Fibroblast of skin of scalp (primary cell): Measurements from ENCODE around the gene DNAAF1. TPM values are rescaled to one million over a fixed set of nuclear protein-coding genes. Genes with fewer than 3 reads are reported as not detected.
A peak's percentile ranks its signal among the peaks of the same experiment; 100 is the strongest.
"Not testable (repeated sequence)": the region's sequence is repeated elsewhere in the genome, so short reads cannot be mapped to it uniquely, and the experiment has no call there.

Source experiments
- DNase-seq: peaks from one replicate; pipeline ENCODE4 v3.0.0-alpha.2; 2013
- polyA plus RNA-seq, 2 experiments: library from polyadenylated mRNA; unstranded; fragments of 120-200 nt; gene quantifications; one replicate each; pipeline ENCODE4 v1.2.1, GENCODE V29; 2013; ENCODE audit not compliant: insufficient read length in 2 of 2

The DNAAF1 gene
- polyA plus RNA-seq (2013, experiment 1 of 2; ENCODE audit: insufficient read length): 0.12 TPM
- 0.16 TPM for polyA plus RNA-seq (2013, experiment 2 of 2; ENCODE audit: insufficient read length)

GRCh38 chr16:84144859-84145639 lies at the start of gene DNAAF1, which contains the start of gene HSDL1:
Gene DNAAF1, plus strand, starts transcription at chr16:84145308. Its CDS starts 133 bp downstream, at chr16:84145441.
Gene HSDL1, minus strand, starts transcription at chr16:84145177. Its CDS starts 13,856 bp downstream, at chr16:84131321.
- peak; percentile 85 for DNase-seq

- DNase-seq: no peak
Measured at GRCh38 chr16:84095466-84095865, 49.6 kb upstream of the DNAAF1 start.

GRCh38 chr16:84096447-84097005 lies 48.6 kb upstream of the DNAAF1 start:
- DNase-seq: no peak

GRCh38 chr16:84098939-84099338 lies 46.2 kb upstream of the DNAAF1 start:
- DNase-seq: no peak

GRCh38 chr16:84103678-84104077 lies 41.4 kb upstream of the DNAAF1 start:
- DNase-seq: no peak

- DNase-seq: no peak
Measured at GRCh38 chr16:84104231-84104630, 40.9 kb upstream of the DNAAF1 start.

- DNase-seq: no peak
Measured at GRCh38 chr16:84105301-84105815, 39.8 kb upstream of the DNAAF1 start.

GRCh38 chr16:84105948-84106740 lies 39.0 kb upstream of the DNAAF1 start:
- DNase-seq: no peak

- no peak for DNase-seq
Measured at GRCh38 chr16:84107921-84108320, 37.2 kb upstream of the DNAAF1 start.

GRCh38 chr16:84109598-84110335 lies 35.3 kb upstream of the DNAAF1 start:
- no peak for DNase-seq

GRCh38 chr16:84110527-84110926 lies 34.6 kb upstream of the DNAAF1 start:
- DNase-seq: no peak

GRCh38 chr16:84111525-84111924 lies 33.6 kb upstream of the DNAAF1 start:
- no peak for DNase-seq

GRCh38 chr16:84111949-84112348 lies 33.2 kb upstream of the DNAAF1 start:
- DNase-seq: peak; percentile 11

- peak; percentile 14 for DNase-seq
Measured at GRCh38 chr16:84115919-84116719, 29.0 kb upstream of the DNAAF1 start.

GRCh38 chr16:84116720-84117493 lies 28.2 kb upstream of the DNAAF1 start, which contains the start of gene MBTPS1:
Gene MBTPS1, minus strand, starts transcription at chr16:84116942. Its CDS starts 15,159 bp downstream, at chr16:84101783.
- DNase-seq: peak; percentile 99

- peak; percentile 28 for DNase-seq
Measured at GRCh38 chr16:84117494-84117843, 27.6 kb upstream of the DNAAF1 start.

GRCh38 chr16:84118315-84118714 lies 26.8 kb upstream of the DNAAF1 start:
- not testable (repeated sequence) for DNase-seq

- DNase-seq: no peak
Measured at GRCh38 chr16:84119368-84119767, 25.7 kb upstream of the DNAAF1 start.

- no peak for DNase-seq
Measured at GRCh38 chr16:84120023-84120422, 25.1 kb upstream of the DNAAF1 start.

GRCh38 chr16:84121007-84121406 lies 24.1 kb upstream of the DNAAF1 start:
- DNase-seq: no peak
